ENCODE measurements around the gene TMTC3.

The TMTC3 gene

GRCh38 chr12:88141774-88142609 lies at the start of gene TMTC3, which contains the start of gene CEP290:
TMTC3 (plus strand) TSS chr12:88142307; CDS start chr12:88148316, 6,009 bp downstream.
CEP290 (minus strand) TSS chr12:88142088; CDS start chr12:88141307, 781 bp downstream.
- Histone ChIP-seq H3K79me2 (ENCODE audit: insufficient read depth, low read depth) (peaks cover 21% of the 10 kb centered on the region; the same call in 1 of the 2 replicates), H3K27me3 (ENCODE audit: insufficient read depth, low read depth) (no peaks in the 10 kb centered on the region), H3K4me3 (IDR thresholded peaks at IDR 0.05; ENCODE audit: insufficient read depth, low read depth, low read length) (no peak within 1 kb of the TSS), H4K20me1 (ENCODE audit: insufficient read depth) (no peaks in the 10 kb centered on the region), H3K4me1 (ENCODE audit: low read depth, poor library complexity, severe bottlenecking) (peaks cover 31% of the 10 kb centered on the region), H3K9ac (peak within 1 kb of the TSS; percentile 63), H3K4me2 (peak within 1 kb of the TSS; percentile 90), H3K27ac (peak within 1 kb of the TSS; percentile 64), H3K36me3 (ENCODE audit: insufficient read depth) (no peaks in the 10 kb centered on the region), H2AFZ (ENCODE audit: low read depth) (peak within 1 kb of the TSS; percentile 90)
- TF ChIP-seq, protein P1, sequence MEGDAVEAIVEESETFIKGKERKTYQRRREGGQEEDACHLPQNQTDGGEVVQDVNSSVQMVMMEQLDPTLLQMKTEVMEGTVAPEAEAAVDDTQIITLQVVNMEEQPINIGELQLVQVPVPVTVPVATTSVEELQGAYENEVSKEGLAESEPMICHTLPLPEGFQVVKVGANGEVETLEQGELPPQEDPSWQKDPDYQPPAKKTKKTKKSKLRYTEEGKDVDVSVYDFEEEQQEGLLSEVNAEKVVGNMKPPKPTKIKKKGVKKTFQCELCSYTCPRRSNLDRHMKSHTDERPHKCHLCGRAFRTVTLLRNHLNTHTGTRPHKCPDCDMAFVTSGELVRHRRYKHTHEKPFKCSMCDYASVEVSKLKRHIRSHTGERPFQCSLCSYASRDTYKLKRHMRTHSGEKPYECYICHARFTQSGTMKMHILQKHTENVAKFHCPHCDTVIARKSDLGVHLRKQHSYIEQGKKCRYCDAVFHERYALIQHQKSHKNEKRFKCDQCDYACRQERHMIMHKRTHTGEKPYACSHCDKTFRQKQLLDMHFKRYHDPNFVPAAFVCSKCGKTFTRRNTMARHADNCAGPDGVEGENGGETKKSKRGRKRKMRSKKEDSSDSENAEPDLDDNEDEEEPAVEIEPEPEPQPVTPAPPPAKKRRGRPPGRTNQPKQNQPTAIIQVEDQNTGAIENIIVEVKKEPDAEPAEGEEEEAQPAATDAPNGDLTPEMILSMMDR (conservative IDR thresholded peaks at IDR 0.05; ENCODE audit: low read depth, low read length) = no peak

- TF ChIP-seq, protein P1 (conservative IDR thresholded peaks at IDR 0.05; ENCODE audit: low read depth, low read length) = no peak
- H2AFZ ChIP-seq (ENCODE audit: low read depth) = no peak overlapping the region
- H3K27ac ChIP-seq = no peak overlapping the region
- H3K9ac ChIP-seq = no peak overlapping the region
- H4K20me1 ChIP-seq (ENCODE audit: insufficient read depth) = no peaks in the 10 kb centered on the region
- no peaks in the 10 kb centered on the region for H3K79me2 ChIP-seq (ENCODE audit: insufficient read depth, low read depth)
- no peaks in the 10 kb centered on the region for H3K36me3 ChIP-seq (ENCODE audit: insufficient read depth)
- H3K4me3 ChIP-seq (IDR thresholded peaks at IDR 0.05; ENCODE audit: insufficient read depth, low read depth, low read length) = no peak overlapping the region
- H3K27me3 ChIP-seq (ENCODE audit: insufficient read depth, low read depth) = no peaks in the 10 kb centered on the region
- H3K4me2 ChIP-seq = no peak overlapping the region
- H3K4me1 ChIP-seq (ENCODE audit: low read depth, poor library complexity, severe bottlenecking) = no peaks in the 10 kb centered on the region
Observed at GRCh38 chr12:88092771-88093170, 49.3 kb upstream of the TMTC3 start.

- Histone ChIP-seq H3K79me2 (ENCODE audit: insufficient read depth, low read depth) (no peaks in the 10 kb centered on the region), H4K20me1 (ENCODE audit: insufficient read depth) (no peaks in the 10 kb centered on the region), H3K4me1 (ENCODE audit: low read depth, poor library complexity, severe bottlenecking) (no peaks in the 10 kb centered on the region), H3K27ac (no peak overlapping the region), H3K4me3 (IDR thresholded peaks at IDR 0.05; ENCODE audit: insufficient read depth, low read depth, low read length) (no peak overlapping the region), H3K36me3 (ENCODE audit: insufficient read depth) (no peaks in the 10 kb centered on the region), H2AFZ (ENCODE audit: low read depth) (no peak overlapping the region), H3K4me2 (no peak overlapping the region), H3K27me3 (ENCODE audit: insufficient read depth, low read depth) (no peaks in the 10 kb centered on the region), H3K9ac (no peak overlapping the region)
- TF ChIP-seq, protein P1 (conservative IDR thresholded peaks at IDR 0.05; ENCODE audit: low read depth, low read length) = no peak
Observed at GRCh38 chr12:88093573-88093972, 48.5 kb upstream of the TMTC3 start.

DNA sequence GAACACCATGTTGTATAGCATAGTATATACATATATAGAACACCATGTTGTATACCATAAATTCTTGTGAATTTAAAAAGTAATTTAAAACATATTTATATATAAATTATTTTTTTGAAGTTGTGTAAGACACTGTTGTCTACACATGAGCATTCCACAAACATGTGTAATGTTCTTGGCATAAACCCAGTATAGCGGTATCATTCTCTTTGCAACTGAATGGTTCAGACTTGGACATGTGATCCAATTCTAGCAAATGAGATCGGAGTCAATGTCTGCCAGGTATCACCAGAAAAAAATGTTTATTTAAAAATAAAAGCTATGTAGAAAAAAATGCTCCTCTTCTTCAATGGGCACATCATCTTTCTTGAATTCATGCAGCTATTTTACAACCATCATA lies 34.1 kb upstream of the TMTC3 start:
- H3K27ac ChIP-seq = no peak overlapping the region
- H2AFZ ChIP-seq (ENCODE audit: low read depth) = no peak overlapping the region
- H3K36me3 ChIP-seq (ENCODE audit: insufficient read depth) = no peaks in the 10 kb centered on the region
- H3K79me2 ChIP-seq (ENCODE audit: insufficient read depth, low read depth) = no peaks in the 10 kb centered on the region
- no peaks in the 10 kb centered on the region for H4K20me1 ChIP-seq (ENCODE audit: insufficient read depth)
- H3K27me3 ChIP-seq (ENCODE audit: insufficient read depth, low read depth) = no peaks in the 10 kb centered on the region
- TF ChIP-seq, protein P1 (conservative IDR thresholded peaks at IDR 0.05; ENCODE audit: low read depth, low read length) = no peak
- H3K4me3 ChIP-seq (IDR thresholded peaks at IDR 0.05; ENCODE audit: insufficient read depth, low read depth, low read length) = no peak overlapping the region
- peaks cover 9% of the 10 kb centered on the region for H3K4me1 ChIP-seq (ENCODE audit: low read depth, poor library complexity, severe bottlenecking)
- H3K4me2 ChIP-seq = no peak overlapping the region
- no peak overlapping the region for H3K9ac ChIP-seq

All from KMS-11 (cell line).